ENCODE results near the gene PSME4.
"Not testable (repeated sequence)": the region's sequence is repeated elsewhere in the genome, so short reads cannot be mapped to it uniquely, and the experiment has no call there.

The PSME4 gene

DNA sequence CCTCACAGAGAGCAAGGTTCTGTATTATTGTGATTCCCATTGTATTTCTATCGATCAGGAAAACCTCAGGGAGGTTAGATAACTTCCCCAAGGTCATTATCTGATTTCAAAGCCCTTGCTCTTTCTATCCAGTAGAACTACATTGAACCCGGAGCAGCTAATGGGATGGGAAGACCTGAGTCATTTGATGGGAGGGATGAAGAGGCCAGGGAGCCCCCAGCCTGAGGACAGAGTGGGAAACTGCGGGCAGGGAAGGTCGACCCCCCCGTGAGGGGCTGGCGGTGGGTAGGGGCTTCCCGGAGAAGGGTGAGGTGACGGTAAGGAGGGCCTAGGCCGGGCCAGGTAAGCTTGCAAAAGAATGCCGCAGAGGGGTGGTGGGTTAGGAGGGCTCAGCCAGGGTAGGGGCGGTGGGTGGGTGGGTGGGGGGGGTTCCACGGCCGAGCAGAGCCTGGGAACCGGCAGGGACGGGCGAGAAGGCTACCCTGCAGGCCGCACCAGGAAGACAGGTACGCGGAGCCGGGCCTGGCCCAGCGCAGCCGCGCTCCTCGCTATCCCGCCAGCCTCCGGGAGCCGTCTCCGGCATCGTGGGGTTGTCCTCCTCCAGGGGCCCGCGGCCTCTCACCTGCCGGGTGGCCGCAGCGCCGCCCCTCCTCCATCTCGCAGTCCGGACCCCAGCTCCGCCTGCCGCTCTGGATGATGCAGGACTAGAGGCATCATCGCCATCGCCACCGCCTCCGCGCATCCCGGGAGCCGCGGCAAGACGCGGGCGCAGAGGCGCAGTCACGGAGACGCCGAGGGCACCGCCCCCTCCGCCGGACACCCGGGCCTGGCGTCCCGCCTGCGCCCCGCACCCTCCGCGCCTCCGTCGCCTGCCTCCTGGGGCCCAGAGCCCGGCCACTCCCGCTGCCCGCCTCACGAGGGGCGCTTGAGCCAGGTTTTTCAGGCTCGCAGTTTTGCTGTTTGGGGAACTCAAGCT is 111.3 kb downstream of the PSME4 start, which contains the start of gene GPR75:
GPR75 (minus strand) TSS at position 762 of the 976 bp plus-strand sequence. CDS start 5,211 bp downstream, outside the sequence.
- Histone ChIP-seq H3K9ac (ENCODE audit: low read depth, low read length) (no peak within 1 kb of the TSS), H3K4me3 (ENCODE audit: low read length) (no peak within 1 kb of the TSS), H3K9me3 (replicated peaks; ENCODE audit: low read length) (no peaks in the 10 kb centered on the region), H3K27me3 (ENCODE audit: control insufficient read depth, insufficient read depth, low read length) (no peaks in the 10 kb centered on the region), H3K4me1 (ENCODE audit: control insufficient read depth, insufficient read depth, low read length) (no peaks in the 10 kb centered on the region), H3K36me3 (ENCODE audit: insufficient read depth, low read length) (peaks cover 17% of the 10 kb centered on the region), H3K4me2 (ENCODE audit: low read length) (peak within 1 kb of the TSS; percentile 38)

- Histone ChIP-seq H3K4me2 (ENCODE audit: low read length) (no peak overlapping the region), H3K9me3 (replicated peaks; ENCODE audit: low read length) (no peaks in the 10 kb centered on the region), H3K36me3 (ENCODE audit: insufficient read depth, low read length) (peaks cover 18% of the 10 kb centered on the region), H3K4me3 (ENCODE audit: low read length) (no peak overlapping the region), H3K4me1 (ENCODE audit: control insufficient read depth, insufficient read depth, low read length) (no peaks in the 10 kb centered on the region), H3K9ac (ENCODE audit: low read depth, low read length) (no peak overlapping the region), H3K27me3 (ENCODE audit: control insufficient read depth, insufficient read depth, low read length) (no peaks in the 10 kb centered on the region)
These were observed 114.5 kb downstream of the PSME4 start for GRCh38 chr2:53856272-53856671.

DNA sequence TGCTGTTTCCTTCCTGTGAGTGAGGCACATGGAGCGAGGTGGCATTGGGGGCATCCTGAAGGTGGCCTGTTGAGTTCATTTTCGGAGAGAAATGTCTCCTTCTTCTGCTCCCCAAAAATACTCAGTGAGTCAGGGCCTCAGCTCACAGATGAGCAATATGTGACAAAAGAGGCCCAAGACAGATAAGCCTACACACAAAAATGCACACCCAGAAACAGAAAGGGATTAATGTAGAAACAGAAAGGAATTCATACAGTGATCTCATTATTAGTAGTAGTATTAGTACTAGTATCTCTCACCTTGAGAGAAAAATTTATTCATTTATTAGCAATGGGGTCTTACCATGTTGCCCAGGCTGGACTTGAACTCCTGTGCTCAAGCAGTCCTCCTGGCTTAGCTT is 116.1 kb downstream of the PSME4 start:
- Histone ChIP-seq H3K4me3 (ENCODE audit: low read length) (no peak overlapping the region), H3K9ac (ENCODE audit: low read depth, low read length) (no peak overlapping the region), H3K4me2 (ENCODE audit: low read length) (no peak overlapping the region), H3K27me3 (ENCODE audit: control insufficient read depth, insufficient read depth, low read length) (no peaks in the 10 kb centered on the region), H3K9me3 (replicated peaks; ENCODE audit: low read length) (no peaks in the 10 kb centered on the region), H3K36me3 (ENCODE audit: insufficient read depth, low read length) (peaks cover 18% of the 10 kb centered on the region), H3K4me1 (ENCODE audit: control insufficient read depth, insufficient read depth, low read length) (no peaks in the 10 kb centered on the region)

DNA sequence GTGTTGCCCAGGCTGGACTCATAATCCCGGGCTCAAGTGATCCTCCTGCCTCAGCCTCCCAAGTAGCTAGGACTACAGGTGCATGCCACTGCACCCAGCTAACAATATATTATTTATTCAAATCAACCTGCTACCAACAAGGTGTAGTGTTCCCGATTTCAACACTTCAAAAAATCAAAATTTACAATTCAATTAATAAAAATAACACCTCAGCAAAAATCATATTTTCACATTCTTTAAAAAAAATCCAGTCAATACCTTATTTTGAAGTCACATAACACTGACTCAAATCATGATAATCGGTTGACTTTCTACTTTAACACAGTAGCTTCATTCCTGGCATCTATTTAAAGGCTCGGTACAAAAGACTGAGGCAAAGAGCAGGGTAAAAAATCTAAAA is 118.3 kb downstream of the PSME4 start:
- H3K36me3 ChIP-seq (ENCODE audit: insufficient read depth, low read length): peaks cover 15% of the 10 kb centered on the region
- H3K4me1 ChIP-seq (ENCODE audit: control insufficient read depth, insufficient read depth, low read length): no peaks in the 10 kb centered on the region
- H3K4me2 ChIP-seq (ENCODE audit: low read length): no peak overlapping the region
- H3K27me3 ChIP-seq (ENCODE audit: control insufficient read depth, insufficient read depth, low read length): no peaks in the 10 kb centered on the region
- H3K9ac ChIP-seq (ENCODE audit: low read depth, low read length): no peak overlapping the region
- no peaks in the 10 kb centered on the region for H3K9me3 ChIP-seq (replicated peaks; ENCODE audit: low read length)
- no peak overlapping the region for H3K4me3 ChIP-seq (ENCODE audit: low read length)

GRCh38 chr2:53851052-53851757 is 119.6 kb downstream of the PSME4 start:
- not testable (repeated sequence) for H3K4me1 ChIP-seq (ENCODE audit: control insufficient read depth, insufficient read depth, low read length); H3K9ac ChIP-seq (ENCODE audit: low read depth, low read length); H3K27me3 ChIP-seq (ENCODE audit: control insufficient read depth, insufficient read depth, low read length); H3K4me3 ChIP-seq (ENCODE audit: low read length); H3K4me2 ChIP-seq (ENCODE audit: low read length); H3K9me3 ChIP-seq (replicated peaks; ENCODE audit: low read length)
- peaks cover 15% of the 10 kb centered on the region for H3K36me3 ChIP-seq (ENCODE audit: insufficient read depth, low read length)

GRCh38 chr2:53848062-53848461 is 122.7 kb downstream of the PSME4 start:
- Histone ChIP-seq H3K4me3 (ENCODE audit: low read length) (no peak overlapping the region), H3K9me3 (replicated peaks; ENCODE audit: low read length) (no peaks in the 10 kb centered on the region), H3K27me3 (ENCODE audit: control insufficient read depth, insufficient read depth, low read length) (no peaks in the 10 kb centered on the region), H3K9ac (ENCODE audit: low read depth, low read length) (no peak overlapping the region), H3K36me3 (ENCODE audit: insufficient read depth, low read length) (peaks cover 4% of the 10 kb centered on the region), H3K4me1 (ENCODE audit: control insufficient read depth, insufficient read depth, low read length) (no peaks in the 10 kb centered on the region), H3K4me2 (ENCODE audit: low read length) (no peak overlapping the region)

DNA sequence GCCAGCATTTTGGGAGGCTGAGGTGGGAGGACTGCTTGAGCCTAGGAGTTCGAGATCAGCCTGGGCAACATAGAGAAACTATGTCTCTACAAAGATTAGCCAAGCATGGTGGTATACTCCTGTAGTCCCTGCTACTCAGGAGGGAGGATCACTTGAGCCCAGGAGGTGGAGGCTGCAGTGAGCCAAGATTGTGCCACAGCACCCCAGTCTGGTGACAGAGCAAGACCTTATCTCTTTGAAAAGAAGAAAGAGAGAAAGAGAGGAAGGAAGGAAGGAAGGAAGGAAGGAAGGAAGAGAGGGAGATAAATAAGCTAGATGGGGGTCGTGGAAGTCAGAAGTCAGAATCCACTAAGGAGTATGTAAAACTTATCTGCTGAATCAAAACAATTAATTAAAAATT is 127.2 kb downstream of the PSME4 start:
- no peaks in the 10 kb centered on the region for H3K4me1 ChIP-seq (ENCODE audit: control insufficient read depth, insufficient read depth, low read length)
- no peaks in the 10 kb centered on the region for H3K9me3 ChIP-seq (replicated peaks; ENCODE audit: low read length)
- H3K4me2 ChIP-seq (ENCODE audit: low read length): no peak overlapping the region
- no peaks in the 10 kb centered on the region for H3K36me3 ChIP-seq (ENCODE audit: insufficient read depth, low read length)
- no peaks in the 10 kb centered on the region for H3K27me3 ChIP-seq (ENCODE audit: control insufficient read depth, insufficient read depth, low read length)
- no peak overlapping the region for H3K9ac ChIP-seq (ENCODE audit: low read depth, low read length)
- H3K4me3 ChIP-seq (ENCODE audit: low read length): no peak overlapping the region

DNA sequence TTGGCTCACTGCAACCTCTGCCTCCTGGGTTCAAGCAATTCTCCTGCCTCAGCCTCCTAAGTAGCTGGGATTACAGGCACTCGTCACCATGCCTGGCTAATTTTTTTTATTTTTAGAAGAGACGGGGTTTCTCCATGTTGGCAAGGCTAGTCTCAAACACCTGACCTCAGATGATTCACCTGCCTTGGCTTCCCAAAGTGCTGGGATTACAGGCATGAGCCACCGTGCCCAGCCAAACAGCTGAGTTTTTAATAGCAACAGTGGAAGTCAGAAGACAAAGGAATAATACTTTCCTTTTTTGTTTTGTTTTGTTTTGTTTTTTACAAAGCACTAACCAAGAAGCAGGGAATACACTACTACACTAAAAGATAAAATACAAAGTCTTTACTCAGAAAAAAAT is 127.9 kb downstream of the PSME4 start:
- H3K9me3 ChIP-seq (replicated peaks; ENCODE audit: low read length): no peaks in the 10 kb centered on the region
- no peak overlapping the region for H3K9ac ChIP-seq (ENCODE audit: low read depth, low read length)
- H3K4me1 ChIP-seq (ENCODE audit: control insufficient read depth, insufficient read depth, low read length): no peaks in the 10 kb centered on the region
- no peaks in the 10 kb centered on the region for H3K27me3 ChIP-seq (ENCODE audit: control insufficient read depth, insufficient read depth, low read length)
- no peak overlapping the region for H3K4me2 ChIP-seq (ENCODE audit: low read length)
- H3K4me3 ChIP-seq (ENCODE audit: low read length): no peak overlapping the region
- no peaks in the 10 kb centered on the region for H3K36me3 ChIP-seq (ENCODE audit: insufficient read depth, low read length)

DNA sequence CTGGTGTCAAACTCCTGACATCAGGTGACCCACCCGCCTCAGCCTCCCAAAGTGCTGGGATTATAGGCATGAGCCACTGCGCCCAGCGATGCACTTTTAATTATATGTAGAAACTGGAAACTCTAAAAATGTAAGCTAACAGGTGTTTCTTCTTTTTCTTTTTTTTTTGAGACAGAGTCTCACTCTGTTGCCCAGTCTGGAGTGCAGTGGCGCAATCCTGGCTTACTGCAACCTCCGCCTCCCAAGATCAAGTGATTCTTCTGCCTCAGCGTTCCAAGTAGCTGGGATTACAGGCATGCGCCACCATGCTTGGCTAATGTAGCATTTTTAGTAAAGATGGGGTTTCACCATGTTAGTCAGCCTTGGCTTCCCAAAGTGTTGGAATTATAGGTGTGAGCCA is 129.1 kb downstream of the PSME4 start:
- H3K36me3 ChIP-seq (ENCODE audit: insufficient read depth, low read length); H3K9ac ChIP-seq (ENCODE audit: low read depth, low read length); H3K4me2 ChIP-seq (ENCODE audit: low read length); H3K9me3 ChIP-seq (replicated peaks; ENCODE audit: low read length); H3K27me3 ChIP-seq (ENCODE audit: control insufficient read depth, insufficient read depth, low read length); H3K4me1 ChIP-seq (ENCODE audit: control insufficient read depth, insufficient read depth, low read length); H3K4me3 ChIP-seq (ENCODE audit: low read length): not testable (repeated sequence)

DNA sequence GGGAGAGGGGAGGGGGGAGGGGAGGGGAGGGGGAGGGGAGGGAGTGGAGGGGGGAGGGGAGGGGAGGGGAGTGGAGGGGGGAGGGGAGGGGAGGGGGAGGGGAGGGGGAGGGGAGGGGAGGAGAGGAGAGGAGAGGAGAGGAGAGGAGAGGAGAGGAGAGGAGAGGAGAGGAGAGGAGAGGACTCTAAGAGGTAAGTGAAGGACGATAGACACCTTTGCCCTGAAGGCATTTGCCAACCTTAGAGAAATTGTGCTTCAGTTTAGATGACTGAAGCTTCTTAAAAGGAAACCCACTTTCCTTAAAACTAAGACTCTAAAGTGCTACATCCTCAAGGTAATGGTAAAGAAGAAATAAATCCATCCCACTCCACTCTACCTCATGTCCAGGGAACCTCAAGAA is 130.2 kb downstream of the PSME4 start:
- Histone ChIP-seq H3K9me3 (replicated peaks; ENCODE audit: low read length) (no peaks in the 10 kb centered on the region), H3K4me2 (ENCODE audit: low read length) (no peak overlapping the region), H3K36me3 (ENCODE audit: insufficient read depth, low read length) (peaks cover 3% of the 10 kb centered on the region), H3K4me3 (ENCODE audit: low read length) (no peak overlapping the region), H3K9ac (ENCODE audit: low read depth, low read length) (no peak overlapping the region), H3K4me1 (ENCODE audit: control insufficient read depth, insufficient read depth, low read length) (no peaks in the 10 kb centered on the region), H3K27me3 (ENCODE audit: control insufficient read depth, insufficient read depth, low read length) (no peaks in the 10 kb centered on the region)

GRCh38 chr2:53829980-53830290 is 140.9 kb downstream of the PSME4 start:
- H3K4me1 ChIP-seq (ENCODE audit: control insufficient read depth, insufficient read depth, low read length); H3K27me3 ChIP-seq (ENCODE audit: control insufficient read depth, insufficient read depth, low read length); H3K4me2 ChIP-seq (ENCODE audit: low read length); H3K36me3 ChIP-seq (ENCODE audit: insufficient read depth, low read length); H3K4me3 ChIP-seq (ENCODE audit: low read length); H3K9ac ChIP-seq (ENCODE audit: low read depth, low read length); H3K9me3 ChIP-seq (replicated peaks; ENCODE audit: low read length): not testable (repeated sequence)
